ENCODE data around the gene KRT15.
A peak's percentile ranks its signal among the peaks of the same experiment; 100 is the strongest.

Gene KRT15

DNA sequence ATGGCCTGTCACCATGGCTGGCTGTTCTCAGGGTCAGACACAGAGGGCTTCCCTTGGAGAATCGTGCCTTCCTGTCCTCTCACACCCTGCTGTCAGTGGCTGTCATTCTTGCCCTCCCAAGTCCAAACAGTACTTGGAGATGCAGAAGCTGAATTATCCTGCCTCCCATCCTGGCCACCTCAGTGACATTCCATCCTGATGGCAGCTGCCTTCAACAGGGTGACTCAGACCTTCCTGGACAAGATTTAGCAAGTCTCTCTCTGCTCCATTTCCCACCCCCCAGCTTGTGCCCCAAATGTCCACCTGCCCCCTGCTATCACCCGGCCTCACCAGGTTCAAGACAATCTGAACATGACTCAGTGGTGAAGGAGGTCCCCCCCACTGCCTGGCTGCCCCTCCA is 24.2 kb downstream of the KRT15 start:
- no peak for TF ChIP-seq FOXP2 (optimal IDR thresholded peaks at IDR 0.05; ENCODE audit: borderline replicate concordance, extremely low read depth, extremely low read length, insufficient read depth)
- TF ChIP-seq SIN3A (IDR thresholded peaks at IDR 0.05; ENCODE audit: borderline replicate concordance, insufficient read depth, low read length): no peak
- no peak for TF ChIP-seq POLR2AphosphoS5 (IDR thresholded peaks at IDR 0.05; ENCODE audit: low read depth, low read length)
- no peak for TF ChIP-seq REST (IDR thresholded peaks at IDR 0.05; ENCODE audit: insufficient read depth in 1 of 2, low read depth in 2 of 2, low read length in 2 of 2)
- TF ChIP-seq TAF1 (IDR thresholded peaks at IDR 0.05; ENCODE audit: borderline replicate concordance, insufficient read depth, low read length): no peak

DNA sequence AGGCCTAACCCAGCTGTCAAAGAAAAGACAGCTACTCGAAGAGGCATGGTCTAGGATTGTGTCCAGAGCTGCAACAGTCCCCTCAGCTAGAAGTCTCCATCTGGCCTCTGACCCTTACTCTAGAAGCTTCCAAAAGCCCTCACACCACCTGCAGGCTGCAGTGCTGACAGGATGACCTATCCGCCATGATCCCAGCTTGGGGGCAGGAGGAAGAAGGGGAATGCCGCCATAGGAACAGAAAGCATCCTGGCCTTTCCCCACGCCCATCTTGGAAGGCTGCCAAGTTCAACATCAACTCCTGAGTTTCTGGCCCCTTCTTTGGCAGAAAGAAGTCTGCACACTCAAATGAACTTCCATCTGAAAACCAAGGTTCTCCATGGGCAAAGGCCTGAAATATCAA is 25.9 kb downstream of the KRT15 start:
- TF ChIP-seq FOXP2 (optimal IDR thresholded peaks at IDR 0.05; ENCODE audit: borderline replicate concordance, extremely low read depth, extremely low read length, insufficient read depth) (no peak), REST (IDR thresholded peaks at IDR 0.05; ENCODE audit: insufficient read depth in 1 of 2, low read depth in 2 of 2, low read length in 2 of 2) (0 out of 4 replicates have a peak, but pooled peaks of 1 of the 2 experiments have one; percentile 28)

DNA sequence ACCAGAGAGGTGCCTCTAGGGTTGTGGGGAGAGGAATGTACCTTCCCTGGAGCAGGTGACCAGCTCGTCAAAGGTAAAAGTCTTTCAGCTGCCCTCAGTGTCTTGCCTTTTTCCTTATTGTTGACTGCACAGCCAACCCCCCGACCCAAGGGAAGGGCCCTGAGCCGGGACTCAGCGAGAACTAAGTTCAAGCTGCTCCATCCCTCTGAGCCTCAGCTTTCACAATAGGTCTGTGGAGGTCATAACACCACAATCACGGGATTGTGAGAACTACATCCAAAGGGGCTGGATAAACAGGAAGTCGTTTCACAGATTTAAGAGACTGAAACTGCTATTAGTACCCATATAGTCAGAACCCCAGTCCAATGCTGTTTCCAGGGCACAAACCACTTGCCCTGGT is 26.3 kb downstream of the KRT15 start:
- TF ChIP-seq POLR2AphosphoS5 (IDR thresholded peaks at IDR 0.05; ENCODE audit: low read depth, low read length) (no peak), SIN3A (IDR thresholded peaks at IDR 0.05; ENCODE audit: borderline replicate concordance, insufficient read depth, low read length) (no peak), REST (IDR thresholded peaks at IDR 0.05; ENCODE audit: insufficient read depth in 1 of 2, low read depth in 2 of 2, low read length in 2 of 2) (no peak)

DNA sequence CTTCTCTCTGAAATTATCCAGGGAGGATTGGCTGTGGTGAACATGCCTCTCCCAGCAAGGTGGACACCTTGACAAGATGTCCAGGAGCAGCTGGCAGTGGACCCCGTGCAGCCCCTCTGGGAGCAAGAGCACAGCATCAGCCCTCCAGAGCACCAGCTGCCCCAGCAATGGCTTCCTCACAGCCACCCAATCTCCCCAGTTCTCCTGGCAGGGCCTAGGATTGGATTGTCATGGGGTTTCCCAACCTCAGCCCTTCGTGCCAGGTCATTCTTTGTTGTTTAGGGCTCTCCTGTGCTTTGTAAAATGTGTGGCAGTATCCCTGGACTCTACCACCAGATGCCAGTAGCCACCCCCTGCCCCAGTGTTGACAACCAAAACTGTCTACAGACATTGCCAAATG is 27.2 kb downstream of the KRT15 start:
- TF ChIP-seq POLR2AphosphoS5 (IDR thresholded peaks at IDR 0.05; ENCODE audit: low read depth, low read length) (no peak), REST (IDR thresholded peaks at IDR 0.05; ENCODE audit: insufficient read depth in 1 of 2, low read depth in 2 of 2, low read length in 2 of 2) (no peak), SIN3A (IDR thresholded peaks at IDR 0.05; ENCODE audit: borderline replicate concordance, insufficient read depth, low read length) (no peak), TAF1 (IDR thresholded peaks at IDR 0.05; ENCODE audit: borderline replicate concordance, insufficient read depth, low read length) (no peak), FOXP2 (optimal IDR thresholded peaks at IDR 0.05; ENCODE audit: borderline replicate concordance, extremely low read depth, extremely low read length, insufficient read depth) (no peak)

Measured in PFSK-1 (cell line).